Measurements from ENCODE around the gene AP3S2. TPM values are rescaled to one million over a fixed set of nuclear protein-coding genes. Genes with fewer than 3 reads are reported as not detected.

Gene AP3S2
- total RNA-seq, 2 experiments from 2014 or later: 20.3 to 23.0 TPM

DNA sequence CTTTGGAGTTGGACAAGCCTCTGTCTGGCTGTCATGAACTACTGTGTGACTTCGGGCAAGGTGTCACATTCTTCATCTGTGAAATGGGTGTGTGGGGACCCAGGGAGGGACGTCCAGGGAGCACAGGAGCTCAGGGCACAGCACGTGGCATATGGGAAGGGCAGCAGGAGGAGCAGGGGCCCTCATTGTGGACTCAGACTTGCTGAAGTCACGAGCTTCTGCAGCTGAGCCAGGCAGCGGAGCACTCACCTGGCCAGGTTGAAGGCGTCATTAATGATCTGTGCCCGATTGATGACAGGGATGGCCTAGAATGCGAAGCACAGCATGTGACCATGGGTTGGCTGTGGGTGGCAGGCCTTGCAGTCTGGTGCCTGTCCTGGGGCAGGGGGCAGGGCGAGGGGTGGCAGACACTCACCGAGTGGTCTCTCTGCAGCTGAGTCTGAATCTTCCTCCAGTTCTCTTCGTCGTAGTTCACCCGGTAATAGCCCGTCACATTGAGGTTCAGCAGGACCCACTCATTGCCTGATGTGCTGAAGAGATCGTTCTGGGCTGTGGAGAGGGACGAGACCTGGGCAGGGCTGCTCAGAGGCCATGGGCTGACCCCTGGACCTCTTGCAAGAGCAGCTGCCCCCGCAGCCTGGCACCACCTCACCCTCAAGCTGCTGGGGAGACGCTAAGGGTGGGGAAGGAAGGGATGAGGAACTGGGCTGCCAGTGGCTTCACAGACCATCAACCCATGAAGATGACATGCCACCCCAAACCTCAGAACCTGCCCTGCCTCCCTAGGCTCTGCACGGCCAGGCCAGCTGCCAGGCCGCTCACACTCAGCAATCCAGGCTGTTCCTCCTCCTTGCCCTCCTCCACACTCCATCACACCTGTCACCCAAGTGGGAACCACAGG, 94.5 kb downstream of the AP3S2 start:
- intact Hi-C loops (cut with micrococcal nuclease): no loop called here
- Mint-ChIP-seq H3K9me3 (peaks cover 5% of the 10 kb centered on the region), H3K36me3 (ENCODE audit: low read depth) (no peaks in the 10 kb centered on the region), H3K27me3 (peaks cover 5% of the 10 kb centered on the region), H3K4me1 (ENCODE audit: low read depth) (no peaks in the 10 kb centered on the region), H3K27ac (no peak overlapping the region), H3K4me3 (no peak overlapping the region)
- DNase-seq: no peak
- ChIA-PET CTCF (no interaction called here), POLR2A (interaction anchor here (0.6 kb wide), 1 partner anchor 10 kb away, joined by 3 read pairs; no protein-coding TSS in a partner anchor)
- ATAC-seq: no peak
- TF ChIP-seq, protein P1, sequence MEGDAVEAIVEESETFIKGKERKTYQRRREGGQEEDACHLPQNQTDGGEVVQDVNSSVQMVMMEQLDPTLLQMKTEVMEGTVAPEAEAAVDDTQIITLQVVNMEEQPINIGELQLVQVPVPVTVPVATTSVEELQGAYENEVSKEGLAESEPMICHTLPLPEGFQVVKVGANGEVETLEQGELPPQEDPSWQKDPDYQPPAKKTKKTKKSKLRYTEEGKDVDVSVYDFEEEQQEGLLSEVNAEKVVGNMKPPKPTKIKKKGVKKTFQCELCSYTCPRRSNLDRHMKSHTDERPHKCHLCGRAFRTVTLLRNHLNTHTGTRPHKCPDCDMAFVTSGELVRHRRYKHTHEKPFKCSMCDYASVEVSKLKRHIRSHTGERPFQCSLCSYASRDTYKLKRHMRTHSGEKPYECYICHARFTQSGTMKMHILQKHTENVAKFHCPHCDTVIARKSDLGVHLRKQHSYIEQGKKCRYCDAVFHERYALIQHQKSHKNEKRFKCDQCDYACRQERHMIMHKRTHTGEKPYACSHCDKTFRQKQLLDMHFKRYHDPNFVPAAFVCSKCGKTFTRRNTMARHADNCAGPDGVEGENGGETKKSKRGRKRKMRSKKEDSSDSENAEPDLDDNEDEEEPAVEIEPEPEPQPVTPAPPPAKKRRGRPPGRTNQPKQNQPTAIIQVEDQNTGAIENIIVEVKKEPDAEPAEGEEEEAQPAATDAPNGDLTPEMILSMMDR (IDR thresholded peaks at IDR 0.05): no peak

DNA sequence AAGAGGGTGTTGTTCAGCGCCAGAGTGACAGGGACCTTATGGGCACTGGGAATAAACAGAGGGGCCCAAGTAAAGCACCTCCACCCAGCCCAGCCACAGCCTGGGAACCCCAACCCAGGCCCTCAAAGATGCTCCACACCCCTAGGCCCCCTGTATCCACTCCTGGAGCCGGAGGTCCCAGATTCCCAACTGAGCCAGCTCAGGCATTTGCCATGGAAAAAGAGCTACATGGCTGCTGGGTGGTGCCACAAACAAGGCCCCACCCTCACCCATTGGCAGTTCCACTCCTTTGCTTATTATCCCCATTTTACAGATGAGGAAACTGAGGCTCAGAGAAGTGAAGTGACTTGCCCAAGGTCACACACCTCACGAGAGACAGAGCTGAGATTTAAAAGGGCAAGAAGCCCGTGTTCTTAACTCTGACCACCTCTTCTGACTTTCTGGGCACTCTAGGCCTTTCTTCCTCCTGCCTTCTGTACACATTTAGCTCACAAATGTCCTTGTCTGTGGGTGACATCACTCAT, 96.1 kb downstream of the AP3S2 start:
- H3K4me3 Mint-ChIP-seq: no peak overlapping the region
- no peak for ATAC-seq
- peaks cover 7% of the 10 kb centered on the region for H3K27me3 Mint-ChIP-seq
- intact Hi-C loops (cut with micrococcal nuclease): no loop called here
- POLR2A ChIA-PET: no interaction called here
- H3K36me3 Mint-ChIP-seq (ENCODE audit: low read depth): no peaks in the 10 kb centered on the region
- CTCF ChIA-PET: no interaction called here
- peaks cover 5% of the 10 kb centered on the region for H3K9me3 Mint-ChIP-seq
- TF ChIP-seq, protein P1 (IDR thresholded peaks at IDR 0.05): no peak
- H3K4me1 Mint-ChIP-seq (ENCODE audit: low read depth): no peaks in the 10 kb centered on the region
- DNase-seq: no peak
- no peak overlapping the region for H3K27ac Mint-ChIP-seq

DNA sequence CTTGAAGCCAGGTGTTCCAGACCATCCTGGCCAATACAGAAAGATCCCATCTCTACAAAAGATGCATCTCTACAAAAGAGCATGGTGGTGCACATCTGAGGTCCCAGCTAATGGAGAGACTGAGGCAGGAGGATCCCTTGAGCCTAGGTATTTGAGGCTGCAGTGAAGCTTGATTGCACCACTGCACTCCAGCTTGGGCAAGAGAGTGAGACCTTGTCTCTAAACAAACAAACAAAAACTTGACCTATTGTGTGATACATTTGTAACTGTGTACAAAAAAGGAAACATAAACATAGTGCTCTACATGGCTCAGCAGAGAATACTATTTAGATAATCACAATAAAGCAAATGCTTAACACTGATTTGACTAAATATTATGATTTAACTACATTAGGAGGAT, 97.8 kb downstream of the AP3S2 start:
- POLR2A ChIA-PET: no interaction called here
- Mint-ChIP-seq H3K27ac (no peak overlapping the region), H3K9me3 (peaks cover 5% of the 10 kb centered on the region), H3K4me3 (no peak overlapping the region), H3K4me1 (ENCODE audit: low read depth) (no peaks in the 10 kb centered on the region), H3K27me3 (peaks cover 4% of the 10 kb centered on the region), H3K36me3 (ENCODE audit: low read depth) (no peaks in the 10 kb centered on the region)
- intact Hi-C loops (cut with micrococcal nuclease): no loop called here
- CTCF ChIA-PET: interaction anchor here (0.9 kb wide), 1 partner anchor 79 kb away, joined by 3 read pairs; no protein-coding TSS in a partner anchor
- TF ChIP-seq, protein P1 (IDR thresholded peaks at IDR 0.05): no peak
- ATAC-seq: no peak
- no peak for DNase-seq

DNA sequence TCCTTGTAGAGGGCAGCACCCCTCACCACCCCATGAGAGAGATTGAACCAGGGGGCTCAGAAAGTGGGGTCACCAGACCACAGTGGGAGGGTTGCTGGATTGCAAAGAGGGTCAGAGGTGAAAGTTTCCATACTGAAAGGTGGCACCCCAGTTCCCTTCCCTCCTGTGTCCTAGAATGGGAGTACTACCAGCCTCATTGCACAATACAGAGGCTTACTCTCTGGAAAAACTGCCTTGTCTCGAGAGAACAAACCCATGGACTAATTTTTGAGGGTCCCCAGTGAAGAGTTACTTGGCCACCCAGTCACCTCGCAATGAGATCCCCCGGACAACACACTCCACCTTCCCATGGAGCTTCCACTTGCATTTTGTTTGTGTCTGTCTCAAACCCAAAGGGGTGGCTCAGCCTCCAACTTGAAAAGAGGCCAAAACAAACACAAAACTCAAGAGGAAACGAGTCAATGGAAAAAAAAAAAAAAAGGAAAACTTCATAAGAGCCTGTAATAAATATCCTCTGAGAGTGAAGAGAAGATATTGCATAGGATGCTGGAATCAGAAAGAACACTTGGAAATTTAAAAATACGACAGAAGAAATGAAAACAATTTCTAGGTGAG, 99.1 kb downstream of the AP3S2 start:
- POLR2A ChIA-PET: interaction anchor here (0.7 kb wide), 2 partner anchors 104 to 177 kb away, joined by 3 read pairs; partner anchors contain the start of genes PEX11A and WDR93

More for the DNA sequence above, 99.1 kb downstream of the AP3S2 start:
- no peaks in the 10 kb centered on the region for H3K36me3 Mint-ChIP-seq (ENCODE audit: low read depth)
- peaks cover 5% of the 10 kb centered on the region for H3K9me3 Mint-ChIP-seq
- DNase-seq (no peak), ATAC-seq (no peak)
- peaks cover 2% of the 10 kb centered on the region for H3K27me3 Mint-ChIP-seq
- CTCF ChIA-PET: no interaction called here
- TF ChIP-seq, protein P1 (IDR thresholded peaks at IDR 0.05): no peak
- no peak overlapping the region for H3K27ac Mint-ChIP-seq
- no peak overlapping the region for H3K4me3 Mint-ChIP-seq
- H3K4me1 Mint-ChIP-seq (ENCODE audit: low read depth): no peaks in the 10 kb centered on the region
- intact Hi-C loops (cut with micrococcal nuclease): no loop called here
